Femur (tissue), 1 donor: ENCODE data around the gene SOD1.
A peak's percentile ranks its signal among the peaks of the same experiment; 100 is the strongest.
"Not testable (repeated sequence)": the region's sequence is repeated elsewhere in the genome, so short reads cannot be mapped to it uniquely, and the experiment has no call there.

Experiments
- DNase-seq: peaks from one replicate; pipeline ENCODE4 v3.0.0-alpha.2; 2017

Gene SOD1

DNA sequence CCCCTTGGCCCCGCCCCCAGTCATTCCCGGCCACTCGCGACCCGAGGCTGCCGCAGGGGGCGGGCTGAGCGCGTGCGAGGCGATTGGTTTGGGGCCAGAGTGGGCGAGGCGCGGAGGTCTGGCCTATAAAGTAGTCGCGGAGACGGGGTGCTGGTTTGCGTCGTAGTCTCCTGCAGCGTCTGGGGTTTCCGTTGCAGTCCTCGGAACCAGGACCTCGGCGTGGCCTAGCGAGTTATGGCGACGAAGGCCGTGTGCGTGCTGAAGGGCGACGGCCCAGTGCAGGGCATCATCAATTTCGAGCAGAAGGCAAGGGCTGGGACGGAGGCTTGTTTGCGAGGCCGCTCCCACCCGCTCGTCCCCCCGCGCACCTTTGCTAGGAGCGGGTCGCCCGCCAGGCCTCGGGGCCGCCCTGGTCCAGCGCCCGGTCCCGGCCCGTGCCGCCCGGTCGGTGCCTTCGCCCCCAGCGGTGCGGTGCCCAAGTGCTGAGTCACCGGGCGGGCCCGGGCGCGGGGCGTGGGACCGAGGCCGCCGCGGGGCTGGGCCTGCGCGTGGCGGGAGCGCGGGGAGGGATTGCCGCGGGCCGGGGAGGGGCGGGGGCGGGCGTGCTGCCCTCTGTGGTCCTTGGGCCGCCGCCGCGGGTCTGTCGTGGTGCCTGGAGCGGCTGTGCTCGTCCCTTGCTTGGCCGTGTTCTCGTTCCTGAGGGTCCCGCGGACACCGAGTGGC, at the start of gene SOD1:
TSS of gene SOD1 (plus strand) at position 158 of the 723 bp plus-strand sequence. CDS start at position 235, 77 bp downstream.
- peak; percentile 96 for DNase-seq

- DNase-seq, result no peak
Measured at GRCh38 chr21:31611445-31611844, 48.0 kb upstream of the SOD1 start.

DNA sequence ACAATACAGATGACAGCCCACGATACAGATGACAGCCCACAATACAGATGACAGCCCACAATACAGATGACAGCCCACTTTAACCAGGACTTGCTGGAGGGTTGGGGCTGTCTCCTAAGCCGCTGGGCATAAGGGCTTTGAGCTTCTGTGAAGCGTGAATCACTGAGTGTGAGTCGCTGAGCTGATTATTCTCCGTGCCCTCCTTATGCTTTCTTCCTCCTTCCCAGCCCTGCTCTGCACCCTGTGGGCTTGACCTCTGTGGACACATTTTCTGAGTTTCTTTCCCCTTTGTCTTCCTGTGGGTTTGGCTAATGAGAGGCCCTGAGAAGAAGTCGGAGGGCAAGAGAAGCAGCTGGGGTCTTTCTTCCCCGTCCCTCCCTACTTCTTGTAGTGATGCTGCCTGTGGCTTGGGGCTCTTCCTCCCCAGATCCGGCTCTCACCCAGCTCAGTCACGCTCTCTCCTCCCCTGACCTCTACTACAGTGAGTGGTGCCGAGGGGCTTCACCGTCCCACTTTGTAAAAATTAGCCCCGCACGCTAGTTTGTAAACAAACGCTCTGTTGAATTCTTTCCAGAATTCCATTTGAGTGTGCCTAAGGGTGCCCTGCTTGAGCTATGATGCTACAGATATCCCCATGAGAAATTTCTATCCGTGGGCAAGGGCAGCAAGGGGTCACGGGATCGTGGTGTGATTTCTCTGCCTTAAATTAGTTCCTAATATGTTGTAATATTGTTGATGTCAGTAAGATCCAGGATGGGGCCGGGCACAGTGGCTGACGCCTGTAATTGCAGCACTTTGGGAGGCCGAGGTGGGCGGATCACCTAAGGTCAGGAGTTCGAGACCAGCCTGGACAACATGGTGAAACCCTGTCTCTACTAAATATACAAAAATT, 46.4 kb upstream of the SOD1 start:
- no peak for DNase-seq

- DNase-seq, result no peak
Measured at GRCh38 chr21:31614705-31615104, 44.8 kb upstream of the SOD1 start.

DNA sequence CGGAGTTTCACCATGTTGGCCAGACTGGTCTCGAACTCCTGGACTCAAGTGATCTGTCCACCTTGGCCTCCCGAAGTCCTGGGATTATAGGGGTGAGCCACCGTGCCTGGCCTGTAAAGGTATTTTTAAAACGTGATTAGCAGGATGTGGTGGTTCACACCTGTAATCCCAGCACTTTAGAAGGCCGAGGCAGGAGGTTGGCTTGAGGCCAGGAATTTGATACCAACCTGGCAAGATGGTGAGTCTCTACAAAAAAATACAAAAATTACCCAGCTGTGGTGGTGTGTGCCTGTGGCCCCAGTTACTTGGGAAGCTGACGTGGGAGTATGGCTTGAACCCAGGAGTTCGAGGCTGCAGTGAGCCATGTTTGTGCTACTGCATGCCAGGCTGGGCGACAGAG, 43.3 kb upstream of the SOD1 start:
- DNase-seq, result no peak

- no peak for DNase-seq
Measured at GRCh38 chr21:31618696-31619430, 40.6 kb upstream of the SOD1 start.

DNA sequence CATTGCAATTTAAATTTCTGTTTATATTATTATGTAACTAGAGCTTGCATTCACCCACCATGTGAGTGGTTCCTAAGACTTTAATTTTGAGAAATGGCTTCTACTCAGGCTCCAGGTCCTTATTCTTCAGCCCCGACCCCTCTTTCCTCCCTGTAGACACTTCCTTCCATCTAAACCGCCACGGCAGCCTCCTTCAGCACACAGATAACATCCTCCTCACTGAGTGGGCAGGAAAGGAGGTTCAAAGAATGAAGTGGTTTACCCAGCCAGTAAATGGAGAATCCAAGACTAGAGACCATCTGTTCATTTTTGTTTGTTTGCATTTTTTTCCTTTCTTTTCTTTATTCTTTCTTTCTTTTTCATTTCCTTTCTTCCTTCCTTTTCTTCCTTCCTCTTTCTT, 37.1 kb upstream of the SOD1 start:
- no peak for DNase-seq

- no peak for DNase-seq
Measured at GRCh38 chr21:31623664-31624063, 35.8 kb upstream of the SOD1 start.

DNA sequence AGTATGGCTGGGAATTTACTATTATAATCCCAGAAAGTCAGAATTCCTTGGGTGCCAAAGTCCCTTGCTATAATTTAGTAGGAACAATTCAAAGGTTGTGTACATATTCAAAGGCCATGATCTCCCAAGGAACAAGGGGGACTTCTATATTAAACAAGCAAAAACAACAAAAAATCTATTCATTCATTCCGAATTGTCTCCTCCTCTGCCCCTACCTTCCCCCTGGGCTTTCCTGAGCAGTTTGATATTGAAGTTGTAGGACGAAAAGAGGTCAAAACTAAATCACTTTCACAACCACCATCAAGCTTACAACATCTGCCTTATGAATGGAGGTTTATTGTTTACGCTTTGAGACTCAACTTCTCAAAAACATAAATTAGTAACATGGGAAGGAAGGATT, 35.3 kb upstream of the SOD1 start:
- DNase-seq, result no peak

DNA sequence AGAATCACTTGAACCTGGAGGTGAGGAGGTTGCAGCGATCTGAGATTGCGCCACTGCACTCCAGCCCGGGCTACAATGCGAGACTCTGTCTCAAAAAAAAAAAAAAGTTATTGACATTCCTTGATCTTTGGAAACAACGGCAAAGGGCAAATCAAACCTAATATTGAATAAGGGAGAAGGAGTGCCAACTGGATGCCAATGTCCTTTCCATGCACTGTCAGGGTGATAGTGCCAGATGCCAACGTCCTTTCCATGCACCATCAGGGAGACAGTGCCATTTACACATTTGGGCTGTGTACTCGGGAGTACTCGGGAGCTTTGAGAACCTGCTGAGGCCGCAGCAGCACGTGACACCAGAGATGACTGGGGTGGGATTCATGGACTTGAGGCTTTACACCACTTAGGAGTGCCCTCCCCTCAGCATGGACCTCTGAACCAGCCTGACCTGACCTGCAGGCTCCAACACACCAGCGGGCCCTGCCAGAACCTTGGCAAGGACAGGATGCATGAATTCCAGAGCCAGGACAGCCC, 34.5 kb upstream of the SOD1 start:
- no peak for DNase-seq

DNA sequence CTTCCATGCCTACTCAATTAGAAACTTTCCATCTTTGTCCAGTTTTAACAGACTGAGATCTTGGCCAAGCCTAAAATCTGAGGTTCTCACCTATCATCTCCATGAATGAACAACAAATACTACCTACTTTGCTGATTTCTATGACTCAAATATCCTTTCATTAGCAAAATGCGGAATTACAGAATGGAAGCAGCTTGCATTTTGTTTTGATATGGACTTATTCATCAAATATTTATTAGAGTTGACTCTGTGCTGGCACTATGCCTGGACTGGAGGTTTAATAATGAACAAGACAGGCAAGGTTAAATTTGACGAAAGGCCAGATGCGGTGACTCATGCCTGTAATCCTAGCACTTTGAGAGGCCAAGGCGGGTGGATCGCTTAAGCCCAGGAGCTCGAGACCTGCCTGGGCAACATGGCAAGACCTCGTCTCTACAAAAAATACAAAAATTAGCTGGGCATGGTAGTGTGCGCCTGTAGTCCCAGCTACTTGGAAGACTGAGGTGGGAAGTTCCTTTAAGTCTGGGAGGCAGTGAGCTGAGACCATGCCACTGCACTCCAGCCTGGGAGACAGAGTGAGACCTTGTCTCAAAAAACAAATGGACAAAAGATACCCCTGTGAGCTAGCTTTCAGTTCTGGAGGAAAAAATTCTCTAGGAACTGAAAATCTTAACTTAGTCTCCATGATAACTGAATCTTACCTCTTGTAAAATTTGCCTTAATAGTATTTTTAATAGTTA, 29.4 kb upstream of the SOD1 start:
- DNase-seq, result no peak

- DNase-seq, result not testable (repeated sequence)
Measured at GRCh38 chr21:31631881-31632280, 27.6 kb upstream of the SOD1 start.

DNA sequence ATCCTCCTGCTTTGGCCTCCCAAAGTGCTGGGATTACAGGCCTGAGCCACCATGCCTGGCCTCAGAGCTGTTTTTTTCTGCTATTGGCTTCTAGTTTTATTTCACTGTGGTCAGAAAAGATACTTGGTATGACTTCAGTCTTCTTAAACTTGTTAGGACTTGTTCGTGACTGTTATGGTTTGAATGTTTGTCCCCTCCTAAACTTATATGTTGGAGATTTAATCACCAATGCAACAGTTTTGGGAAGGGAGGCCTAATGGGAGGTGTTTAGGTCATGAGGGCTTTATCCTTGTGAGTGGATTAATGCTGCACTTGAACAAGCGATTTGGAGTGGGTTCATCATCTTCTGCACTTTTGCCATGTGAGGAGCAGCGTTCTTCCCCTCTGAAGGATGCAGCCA, 24.5 kb upstream of the SOD1 start:
- DNase-seq, result no peak

DNA sequence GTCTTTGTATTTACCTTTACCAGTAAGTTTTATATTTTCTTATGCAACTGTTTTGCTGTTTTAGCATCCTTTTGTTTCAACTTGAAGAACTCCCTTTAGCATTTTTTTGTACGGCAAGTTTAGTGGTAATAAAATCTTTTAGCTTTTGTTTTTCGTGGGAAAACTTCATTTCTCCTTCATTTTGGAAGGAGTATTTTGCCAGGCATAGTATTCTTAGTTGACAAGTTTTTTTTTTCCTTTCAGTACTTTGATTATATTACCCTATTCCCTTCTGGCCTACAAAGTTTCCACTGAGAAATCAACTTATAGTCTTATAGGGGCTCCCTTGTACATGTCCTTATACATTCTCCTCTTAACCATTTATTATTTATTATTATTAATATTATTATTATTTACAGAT, 22.6 kb upstream of the SOD1 start:
- DNase-seq, result no peak

DNA sequence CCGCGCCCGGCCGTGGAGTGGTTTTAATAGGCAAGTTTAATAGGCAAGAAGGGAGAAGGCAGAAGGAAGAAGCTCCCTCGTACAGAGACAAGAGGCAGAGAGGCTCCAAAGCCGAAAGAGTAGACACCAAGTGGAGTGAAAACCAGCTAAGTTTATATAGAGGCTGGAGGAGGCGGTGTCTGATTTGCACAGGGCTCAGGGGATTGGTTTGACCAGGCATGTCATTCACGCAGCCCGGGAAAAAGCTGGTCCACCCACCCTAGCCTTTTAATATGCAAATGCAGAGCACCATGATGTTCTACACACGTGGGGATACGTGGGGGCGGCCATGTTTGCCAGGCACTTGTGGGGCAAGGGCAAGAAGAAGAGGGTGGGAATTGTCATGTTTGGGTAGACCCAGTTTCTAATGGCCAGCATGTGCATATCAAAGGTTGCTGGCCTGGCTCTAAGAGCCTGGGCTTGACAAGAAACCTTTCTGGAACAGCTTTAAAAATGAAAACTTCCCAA, 18.0 kb upstream of the SOD1 start:
- DNase-seq, result no peak

- no peak for DNase-seq
Measured at GRCh38 chr21:31644643-31645042, 14.8 kb upstream of the SOD1 start.

GRCh38 chr21:31647650-31648049, 11.8 kb upstream of the SOD1 start:
- no peak for DNase-seq

DNA sequence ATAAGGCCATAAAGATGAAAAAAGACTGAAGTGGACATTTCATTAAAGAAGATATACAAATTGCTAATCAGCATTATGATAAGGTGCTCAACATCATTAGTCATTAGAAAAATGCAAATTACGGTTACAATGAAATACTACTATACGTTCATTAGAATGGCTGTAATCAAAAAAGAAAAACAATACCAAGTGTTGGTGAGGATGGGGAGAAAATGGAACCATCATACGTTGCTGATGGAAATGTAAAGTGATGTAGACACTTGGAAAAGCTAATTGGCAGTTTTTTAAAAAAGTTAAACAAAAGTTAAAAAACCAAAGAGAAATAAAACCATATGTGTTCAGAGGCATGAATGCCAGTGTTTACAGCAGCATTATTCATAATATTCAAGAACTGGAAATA, 8.6 kb upstream of the SOD1 start:
- DNase-seq, result no peak

DNA sequence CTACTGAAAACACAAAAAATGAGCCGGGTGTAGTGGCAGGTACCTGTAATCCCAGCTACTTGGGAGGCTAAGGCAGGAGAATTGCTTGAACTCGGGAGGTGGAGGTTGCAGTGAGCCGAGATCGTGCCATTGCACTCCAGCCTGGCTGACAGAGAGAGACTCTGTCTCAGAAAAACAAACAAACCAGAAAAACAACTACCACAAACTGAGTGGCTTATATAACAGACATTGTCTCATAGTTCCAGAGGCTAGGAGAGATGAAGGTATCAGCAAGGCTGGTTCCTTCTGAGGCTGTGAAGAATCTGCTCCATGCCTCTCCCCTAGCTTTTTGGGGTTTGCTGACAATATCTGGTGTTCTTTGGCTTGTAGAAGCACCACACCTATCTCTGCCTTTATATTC, 8.0 kb upstream of the SOD1 start:
- DNase-seq, result not testable (repeated sequence)

GRCh38 chr21:31654340-31654739, 5.2 kb upstream of the SOD1 start:
- no peak for DNase-seq

- not testable (repeated sequence) for DNase-seq
Measured at GRCh38 chr21:31654821-31655580, 4.5 kb upstream of the SOD1 start.
